H1 (cell line): ENCODE results near the gene CAMK2D.

Experiments
- ATF3 ChIP-seq: IDR thresholded peaks from 2 replicates; pipeline ENCODE4 v1.6.1; 2011; ENCODE audit warnings: low read depth, mild to moderate bottlenecking, low read length; ENCODE audit not compliant: insufficient read depth
- CTCF ChIP-seq, 3 experiments: IDR thresholded peaks; 1 replicate in 2 of 3; 2 replicates in 1 of 3; pipeline versions ENCODE4 v1.5.1 to v1.6.1; 2011; ENCODE audit warnings: low read length in 3 of 3, mild to moderate bottlenecking in 3 of 3, inconsistent platforms in 2 of 3, low read depth in 1 of 3, moderate library complexity in 1 of 3; ENCODE audit not compliant: insufficient read depth in 1 of 3; ENCODE audit errors: control extremely low read depth in 1 of 3
- EP300 ChIP-seq, 2 experiments: IDR thresholded peaks; 1 replicate in 1 of 2; 2 replicates in 1 of 2; pipeline ENCODE4 v1.6.1; 2011 to 2012; ENCODE audit warnings: low read depth in 2 of 2, low read length in 2 of 2, mild to moderate bottlenecking in 2 of 2, borderline replicate concordance in 1 of 2, inconsistent platforms in 1 of 2, moderate library complexity in 1 of 2
- POU5F1 ChIP-seq: IDR thresholded peaks from 2 replicates; pipeline ENCODE4 v1.6.1; 2011; ENCODE audit warnings: low read depth, mild to moderate bottlenecking, low read length, moderate library complexity
- RAD21 ChIP-seq, 2 experiments: IDR thresholded peaks in 1 of 2; conservative IDR thresholded peaks in 1 of 2; 2 replicates each; pipeline ENCODE4 v1.6.1; 2011; ENCODE audit warnings: low read depth in 2 of 2, low read length in 2 of 2, improper control_type of control experiment in 1 of 2, inconsistent platforms in 1 of 2, mild to moderate bottlenecking in 1 of 2, moderate library complexity in 1 of 2
- SIRT6 ChIP-seq: IDR thresholded peaks from one replicate; pipeline ENCODE4 v1.7.1; 2012; ENCODE audit warnings: low read length, inconsistent platforms
- YY1 ChIP-seq: IDR thresholded peaks from 2 replicates; pipeline ENCODE4 v1.6.1; 2011; ENCODE audit warnings: low read depth, mild to moderate bottlenecking, low read length

- no peak for TF ChIP-seq YY1
- no peak for TF ChIP-seq ATF3
- TF ChIP-seq POU5F1 = no peak
- TF ChIP-seq CTCF (IDR thresholded peaks at IDR 0.05; ENCODE audit: control extremely low read depth in 1 of 3, insufficient read depth in 1 of 3, low read depth in 1 of 3, low read length in 3 of 3) = no peak
- TF ChIP-seq EP300 (IDR thresholded peaks at IDR 0.05; ENCODE audit: borderline replicate concordance in 1 of 2, low read depth in 2 of 2, low read length in 2 of 2) = no peak
- no peak for TF ChIP-seq RAD21 (IDR thresholded peaks at IDR 0.05 in 1 of 2, conservative IDR thresholded peaks at IDR 0.05 in 1 of 2; ENCODE audit: low read depth in 2 of 2, low read length in 2 of 2)
- TF ChIP-seq SIRT6 = no peak
Measured at GRCh38 chr4:113522433-113522832, 239.1 kb downstream of the CAMK2D start.
